NOMO-1 treated with dmso at 0.1 percent for 144 hours (cell line): ENCODE measurements around the gene HRH1.
A peak's percentile ranks its signal among the peaks of the same experiment; 100 is the strongest.
"Not testable (repeated sequence)": the region's sequence is repeated elsewhere in the genome, so short reads cannot be mapped to it uniquely, and the experiment has no call there.

Source experiments
- DNase-seq: peaks from one replicate; lab custom pipeline; 2025; ENCODE audit not compliant: unreplicated experiment; lab: John Stamatoyannopoulos, UW

The HRH1 gene

DNA sequence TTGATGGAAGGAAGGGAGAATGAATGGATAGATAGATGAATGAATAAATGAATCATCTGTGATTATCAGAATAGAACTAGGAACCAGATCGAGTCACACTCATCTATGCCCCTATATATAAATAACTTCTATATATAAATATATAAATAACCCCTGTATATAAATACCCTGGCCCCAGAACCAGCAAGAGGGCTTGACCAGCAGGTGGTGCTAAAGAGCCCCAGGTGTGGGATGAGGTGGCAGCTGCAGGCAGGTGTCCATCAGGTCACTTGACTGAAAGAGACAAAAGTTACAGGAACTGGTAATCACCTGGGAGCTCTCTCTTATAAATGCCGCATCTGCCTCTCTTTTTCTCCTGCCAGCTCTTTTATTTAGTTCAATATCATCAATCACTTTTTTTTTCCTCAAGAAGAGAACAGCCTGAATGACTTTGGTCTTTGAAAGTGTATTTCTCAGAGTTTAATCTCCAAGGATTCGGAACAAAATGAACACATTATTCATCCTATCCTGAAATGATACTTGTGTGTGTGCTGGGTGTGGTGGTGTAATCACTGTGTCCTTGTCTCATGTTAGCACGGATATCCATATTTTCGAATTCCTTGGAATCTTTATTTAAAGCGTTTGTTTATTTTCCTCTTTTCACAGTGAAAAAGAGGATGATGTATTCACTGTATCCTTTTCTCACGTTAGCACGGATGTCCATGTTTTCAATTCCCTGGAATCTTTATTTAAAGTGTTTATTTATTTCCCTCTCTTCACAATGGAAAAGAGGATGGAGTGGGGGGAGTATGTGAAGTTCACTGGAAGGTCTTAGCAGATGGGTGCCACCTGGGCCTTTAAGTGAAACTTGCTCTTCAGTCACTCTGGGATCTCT, 82.5 kb downstream of the HRH1 start:
- no peak for DNase-seq

DNA sequence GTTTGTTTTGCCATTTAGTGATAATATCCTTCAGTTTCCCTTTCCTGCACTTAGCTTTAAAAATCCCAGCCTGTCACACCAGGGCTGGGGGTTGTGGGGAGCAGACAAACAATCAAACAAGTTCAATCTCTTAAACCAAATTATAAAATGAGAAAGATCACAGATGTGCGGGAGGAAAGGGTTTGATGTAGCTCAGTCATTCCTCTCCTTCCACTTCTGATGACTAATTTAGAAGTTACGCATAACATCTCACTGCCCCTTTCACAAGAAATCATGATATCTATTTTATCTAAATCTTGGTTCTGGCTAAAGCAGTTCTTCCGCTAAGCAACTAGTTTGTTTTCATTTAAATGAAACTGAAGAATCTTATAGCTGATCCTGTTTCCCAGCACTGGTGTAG, 83.8 kb downstream of the HRH1 start:
- no peak for DNase-seq

DNA sequence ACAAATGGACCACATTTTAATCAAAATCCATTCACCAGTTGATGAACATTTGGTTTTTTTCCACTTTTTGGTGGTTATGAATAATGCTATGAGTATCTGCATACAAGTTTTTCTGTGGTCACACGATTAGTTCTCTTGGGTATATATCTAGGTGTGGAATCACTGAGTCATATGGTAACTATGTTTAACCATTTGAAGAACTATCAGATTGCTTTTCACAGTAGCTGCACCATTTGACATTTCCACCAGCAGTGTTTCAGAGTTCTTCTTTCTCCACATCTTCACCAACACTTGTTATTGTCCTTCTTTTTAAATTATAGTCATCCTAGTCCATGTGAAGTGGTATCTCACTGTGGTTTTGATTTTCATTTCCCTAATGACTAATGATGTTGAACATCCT, 84.6 kb downstream of the HRH1 start:
- DNase-seq, result no peak

DNA sequence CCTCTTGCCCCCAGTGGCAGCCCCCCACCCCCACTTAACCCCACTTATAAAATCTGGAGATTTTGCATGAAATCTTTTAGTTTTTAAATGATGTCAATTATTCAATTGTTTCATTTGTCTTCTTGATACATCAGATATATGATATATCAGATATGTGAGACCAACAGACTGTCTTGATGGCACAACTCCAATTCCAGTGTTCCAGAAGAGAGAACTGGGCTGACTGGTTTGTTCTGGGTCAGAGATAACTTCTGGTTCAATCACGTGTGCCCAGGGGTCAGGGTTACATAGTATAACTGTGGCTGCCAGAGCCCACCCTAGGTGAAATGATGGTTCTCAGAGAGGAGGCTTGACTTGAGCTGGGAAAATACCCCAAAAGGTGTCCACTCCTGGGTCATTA, 85.5 kb downstream of the HRH1 start:
- no peak for DNase-seq

DNA sequence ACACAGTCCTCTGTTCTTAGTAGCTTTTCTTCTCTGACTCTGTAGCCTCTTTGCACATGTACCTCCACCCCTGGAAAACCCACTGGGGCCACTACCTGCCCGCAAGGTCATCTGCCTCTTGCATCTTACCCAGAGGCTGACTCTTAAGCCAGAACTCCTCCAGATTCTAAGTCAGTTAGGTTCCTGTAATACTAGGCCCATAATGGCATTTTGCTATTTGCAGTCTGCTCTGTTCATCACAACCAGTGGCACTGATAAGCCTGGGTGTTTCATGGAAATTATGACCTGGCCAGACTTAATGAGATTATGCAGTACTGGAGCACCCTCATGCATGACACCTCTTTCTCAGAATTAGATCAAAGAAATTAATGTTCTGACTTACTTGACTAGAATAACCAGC, 86.2 kb downstream of the HRH1 start:
- no peak for DNase-seq

DNA sequence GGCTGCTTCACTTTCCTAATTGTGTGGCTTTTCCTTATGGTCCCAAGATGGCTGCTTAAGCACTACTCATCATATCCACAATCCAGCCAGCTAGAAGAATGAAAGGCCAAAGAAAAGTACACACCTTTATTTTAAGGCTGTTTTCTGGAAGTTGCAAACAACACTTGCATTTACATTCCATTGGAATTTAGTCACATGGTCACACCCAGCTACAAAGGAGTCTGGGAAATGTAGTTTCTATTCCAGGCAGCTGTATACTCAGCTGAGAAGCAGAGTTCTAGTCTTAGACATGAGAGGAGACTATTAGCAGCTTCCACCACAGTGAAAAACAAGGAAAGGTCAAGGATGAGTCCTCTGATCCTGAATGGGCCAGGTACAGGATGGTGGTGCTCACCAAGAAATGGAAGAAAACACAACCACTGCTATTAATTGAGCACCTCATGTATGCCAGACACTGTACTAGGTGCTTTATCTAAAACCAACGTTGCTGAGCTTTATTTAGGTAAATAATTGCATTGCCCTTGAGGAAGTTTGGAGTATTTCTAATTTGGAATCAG, 89.9 kb downstream of the HRH1 start:
- no peak for DNase-seq

DNA sequence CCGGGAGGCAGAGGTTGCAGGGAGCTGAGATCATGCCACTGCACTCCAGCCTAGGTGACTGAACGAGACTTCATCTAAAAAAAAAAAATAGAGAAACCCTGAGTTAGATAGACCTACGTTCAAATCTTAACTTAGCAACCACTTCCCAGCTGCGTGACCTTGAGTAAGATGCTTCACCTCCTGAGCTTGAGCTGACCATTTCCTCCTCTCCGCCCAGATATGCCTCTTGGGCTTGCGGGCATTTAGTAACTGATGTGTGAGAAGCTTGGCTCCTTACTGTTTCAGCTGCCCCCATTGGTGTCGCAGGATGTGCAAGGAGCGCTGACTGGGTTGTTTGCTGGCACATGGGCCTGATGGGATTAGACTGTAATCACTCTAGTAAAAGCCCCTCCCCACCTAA, 91.0 kb downstream of the HRH1 start:
- no peak for DNase-seq

DNA sequence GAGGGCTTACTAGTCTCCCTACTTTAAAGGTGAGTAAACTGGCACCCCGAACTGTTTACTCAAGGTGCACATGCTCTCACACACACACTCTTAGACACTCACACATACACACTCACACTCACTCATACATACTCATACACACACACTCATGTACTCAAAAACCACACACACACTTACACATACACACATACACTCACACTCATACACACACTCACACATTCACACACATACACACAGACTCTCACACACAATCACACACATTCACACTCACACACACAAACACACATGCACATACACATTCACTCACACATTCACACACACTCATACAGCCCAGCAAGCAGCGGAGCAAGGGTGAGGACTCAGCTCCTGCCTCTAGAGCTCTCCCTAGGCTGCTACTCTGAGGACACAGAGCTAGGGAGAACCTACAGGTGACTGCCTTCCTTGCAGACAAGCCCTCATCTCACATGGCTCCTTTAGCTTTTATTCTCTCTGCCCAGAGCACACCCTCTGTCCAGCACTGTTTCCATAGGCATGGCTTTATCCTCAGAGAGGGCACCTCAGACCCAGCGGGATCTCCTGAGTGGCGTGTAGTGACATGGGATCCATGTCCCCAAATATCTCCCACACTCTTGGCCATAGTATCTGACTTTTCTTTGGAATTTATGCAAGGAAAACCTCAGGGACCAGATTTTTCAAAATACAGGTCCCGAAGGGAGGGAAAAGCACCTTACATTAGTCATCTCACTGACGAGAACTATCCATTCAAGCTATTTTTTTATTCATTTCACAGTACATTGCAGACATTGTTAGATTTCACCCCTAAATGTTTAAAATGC, 91.8 kb downstream of the HRH1 start:
- DNase-seq, result no peak

DNA sequence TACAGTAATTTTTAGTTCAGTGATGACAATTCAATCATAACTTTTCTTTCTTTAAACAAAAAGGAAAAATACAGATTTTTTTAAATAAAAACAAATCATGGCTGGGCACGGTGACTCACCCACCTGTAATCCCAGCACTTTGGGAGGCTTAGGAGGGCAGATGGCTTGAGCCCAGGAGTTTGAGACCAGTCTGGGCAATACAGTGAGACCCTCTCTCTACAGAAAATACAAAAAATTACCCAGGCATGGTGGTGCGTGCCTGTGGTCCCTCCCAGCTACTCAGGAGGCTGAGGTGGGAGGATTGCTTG, 92.3 kb downstream of the HRH1 start:
- DNase-seq, result no peak

DNA sequence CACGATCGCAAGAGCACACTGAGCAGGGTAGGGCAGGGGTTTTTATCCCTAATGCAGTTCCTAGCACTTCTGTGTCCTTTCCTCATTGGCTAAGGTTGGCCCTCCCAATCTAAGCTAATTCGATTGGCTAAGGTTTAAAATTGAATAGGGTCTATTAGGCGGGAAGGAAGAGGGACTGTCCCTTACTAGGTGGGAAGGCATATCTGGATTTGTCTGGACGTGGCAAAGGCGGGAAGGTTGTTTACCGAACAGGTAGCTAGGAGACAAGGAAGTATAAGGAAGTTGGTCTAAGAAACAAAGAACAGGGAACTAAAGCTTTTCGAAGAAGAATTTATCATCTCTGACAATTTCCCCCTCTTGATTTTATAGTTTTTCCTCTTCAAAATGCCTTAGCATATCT, 93.1 kb downstream of the HRH1 start:
- no peak for DNase-seq

DNA sequence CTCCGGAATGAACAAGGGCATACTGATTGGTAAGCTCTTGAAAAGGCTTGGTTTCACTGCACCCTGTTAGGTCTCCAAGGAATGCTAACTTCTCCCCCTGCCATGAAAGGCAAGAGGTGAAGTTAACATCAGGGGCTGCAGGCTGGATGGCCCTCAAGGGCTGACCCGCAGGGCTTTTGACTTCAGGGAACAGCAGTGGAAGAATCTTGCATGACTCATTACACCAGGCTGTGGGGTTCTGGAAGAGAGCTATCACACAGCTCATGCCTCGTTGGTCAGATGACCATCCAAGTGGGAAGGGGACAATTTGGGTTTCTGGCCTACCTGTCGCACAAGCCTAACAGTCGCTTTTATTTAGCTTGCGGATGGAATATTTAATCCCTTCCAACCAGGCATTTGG, 94.3 kb downstream of the HRH1 start:
- DNase-seq, result no peak

DNA sequence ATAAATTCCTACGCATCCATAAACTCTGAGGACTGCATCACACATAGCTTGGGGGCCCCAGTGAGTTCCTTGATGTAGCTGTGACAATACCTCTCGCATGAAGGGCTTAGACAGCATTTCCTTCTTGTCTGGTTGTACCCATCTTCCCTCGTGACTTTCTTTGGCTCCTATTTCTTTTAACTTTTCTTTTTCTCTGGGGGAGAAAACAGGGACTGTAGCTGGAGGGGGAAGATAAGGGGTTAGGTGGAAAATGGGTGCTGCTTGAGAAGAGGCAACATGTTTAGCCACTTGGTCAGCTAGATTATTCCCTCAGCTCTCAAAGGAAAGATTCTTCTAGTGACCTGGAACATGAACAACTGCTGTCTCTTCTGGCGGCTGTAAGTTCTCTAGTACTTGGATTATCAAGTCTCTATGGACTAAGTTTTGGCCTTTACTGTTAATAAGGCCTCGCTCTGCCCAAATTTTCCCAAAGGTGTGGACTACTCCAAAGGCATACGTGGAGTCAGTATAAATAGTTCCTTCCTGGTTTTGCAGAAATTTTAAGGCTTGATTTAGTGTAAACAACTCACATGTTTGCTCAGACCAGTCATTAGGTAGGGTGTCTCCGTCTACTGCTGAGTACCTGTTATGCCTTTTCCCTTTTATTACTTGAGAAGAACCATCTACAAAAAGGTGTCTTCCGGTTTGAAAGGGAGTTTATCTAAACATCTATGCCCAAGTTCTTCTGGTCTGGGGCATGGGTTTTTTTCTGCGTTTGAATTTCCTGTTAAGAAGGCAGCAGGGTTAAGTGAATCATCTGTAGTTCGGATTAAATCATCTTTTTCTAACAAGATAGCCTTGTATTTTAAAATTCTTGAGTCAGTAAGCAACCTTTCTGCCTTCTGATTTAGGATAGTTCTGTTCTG, 96.9 kb downstream of the HRH1 start:
- no peak for DNase-seq

DNA sequence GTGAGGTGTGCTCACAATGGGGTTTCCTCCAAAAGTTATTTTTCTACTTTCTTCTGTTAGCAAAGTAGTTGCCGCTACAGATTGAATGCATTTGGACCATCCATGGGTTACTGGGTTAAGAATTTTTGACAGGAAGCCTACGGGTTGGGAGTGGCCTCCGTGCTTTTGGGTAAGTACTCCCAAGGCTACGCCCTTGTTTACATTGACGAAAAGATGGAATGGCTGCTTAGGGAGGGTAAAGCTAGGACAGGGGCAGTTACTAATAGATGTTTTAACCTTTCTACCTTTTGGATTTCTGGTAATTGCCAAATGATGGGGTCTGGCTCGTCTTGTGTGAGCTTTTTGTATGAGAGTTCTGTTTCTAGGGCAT, 97.5 kb downstream of the HRH1 start:
- DNase-seq, result no peak

DNA sequence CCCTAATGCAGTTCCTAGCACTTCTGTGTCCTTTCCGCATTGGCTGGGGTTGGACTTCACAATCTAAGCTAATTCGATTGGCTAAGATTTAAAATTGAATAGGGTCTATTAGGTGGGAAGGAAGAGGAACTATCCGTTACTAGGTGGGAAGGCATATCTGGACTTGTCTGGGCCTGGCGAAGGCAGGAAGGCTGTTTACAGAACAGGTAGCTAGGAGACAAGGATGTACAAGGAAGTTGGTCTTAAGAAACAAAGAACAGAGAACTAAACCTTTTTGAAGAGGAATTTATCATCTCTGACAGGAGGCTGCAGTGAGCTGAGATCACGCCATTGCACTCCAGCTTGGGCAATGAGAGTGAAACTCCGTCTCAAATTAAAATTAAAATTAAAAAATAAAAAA, 100.6 kb downstream of the HRH1 start:
- no peak for DNase-seq

DNA sequence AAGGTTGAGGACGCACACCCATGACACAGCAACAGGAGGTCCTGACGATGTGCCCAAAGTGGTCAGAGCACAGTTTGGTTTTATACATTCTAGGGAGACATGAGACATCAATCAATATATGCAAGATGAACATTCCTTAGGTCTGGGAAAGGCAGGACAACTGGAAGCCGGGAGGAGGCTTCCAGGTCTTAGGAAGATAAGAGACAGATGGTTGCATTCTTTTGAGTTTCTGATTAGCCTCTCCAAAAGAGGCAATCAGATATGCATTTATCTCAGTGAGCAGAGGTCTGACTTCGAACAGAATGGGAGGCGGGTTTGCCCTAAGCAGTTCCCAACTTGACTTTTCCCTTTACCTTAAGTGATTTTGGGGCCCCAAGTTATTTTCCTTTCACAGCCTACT, 101.2 kb downstream of the HRH1 start:
- not testable (repeated sequence) for DNase-seq

DNA sequence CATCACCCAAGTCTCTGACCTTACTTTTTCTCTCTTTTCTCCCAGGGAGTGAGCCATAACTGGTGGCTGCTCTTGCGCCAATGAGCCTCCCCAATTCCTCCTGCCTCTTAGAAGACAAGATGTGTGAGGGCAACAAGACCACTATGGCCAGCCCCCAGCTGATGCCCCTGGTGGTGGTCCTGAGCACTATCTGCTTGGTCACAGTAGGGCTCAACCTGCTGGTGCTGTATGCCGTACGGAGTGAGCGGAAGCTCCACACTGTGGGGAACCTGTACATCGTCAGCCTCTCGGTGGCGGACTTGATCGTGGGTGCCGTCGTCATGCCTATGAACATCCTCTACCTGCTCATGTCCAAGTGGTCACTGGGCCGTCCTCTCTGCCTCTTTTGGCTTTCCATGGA, 104.7 kb downstream of the HRH1 start:
- no peak for DNase-seq

DNA sequence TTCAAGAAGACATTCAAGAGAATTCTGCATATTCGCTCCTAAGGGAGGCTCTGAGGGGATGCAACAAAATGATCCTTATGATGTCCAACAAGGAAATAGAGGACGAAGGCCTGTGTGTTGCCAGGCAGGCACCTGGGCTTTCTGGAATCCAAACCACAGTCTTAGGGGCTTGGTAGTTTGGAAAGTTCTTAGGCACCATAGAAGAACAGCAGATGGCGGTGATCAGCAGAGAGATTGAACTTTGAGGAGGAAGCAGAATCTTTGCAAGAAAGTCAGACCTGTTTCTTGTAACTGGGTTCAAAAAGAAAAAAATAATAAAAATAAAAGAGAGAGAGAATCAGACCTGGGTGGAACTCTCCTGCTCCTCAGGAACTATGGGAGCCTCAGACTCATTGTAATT, 106.2 kb downstream of the HRH1 start:
- DNase-seq, result no peak

DNA sequence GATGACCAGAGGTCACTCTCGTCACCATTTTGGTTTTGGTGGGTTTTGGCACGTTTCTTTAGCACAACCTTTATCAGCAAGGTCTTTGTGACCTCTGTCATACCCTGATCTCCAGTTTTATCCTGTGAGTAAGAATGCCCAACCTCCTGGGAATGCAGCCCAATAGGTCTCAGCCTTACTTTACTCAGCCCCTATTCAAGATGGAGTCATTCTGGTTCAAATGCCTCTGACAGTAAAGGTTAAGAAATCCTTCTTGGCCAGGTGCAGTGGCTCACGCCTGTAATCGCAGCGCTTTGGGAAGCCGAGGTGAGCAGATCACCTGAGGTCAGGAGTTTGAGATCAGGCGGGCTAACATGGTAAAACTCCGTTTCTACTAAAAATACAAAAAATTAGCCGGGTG, 114.7 kb downstream of the HRH1 start:
- no peak for DNase-seq

DNA sequence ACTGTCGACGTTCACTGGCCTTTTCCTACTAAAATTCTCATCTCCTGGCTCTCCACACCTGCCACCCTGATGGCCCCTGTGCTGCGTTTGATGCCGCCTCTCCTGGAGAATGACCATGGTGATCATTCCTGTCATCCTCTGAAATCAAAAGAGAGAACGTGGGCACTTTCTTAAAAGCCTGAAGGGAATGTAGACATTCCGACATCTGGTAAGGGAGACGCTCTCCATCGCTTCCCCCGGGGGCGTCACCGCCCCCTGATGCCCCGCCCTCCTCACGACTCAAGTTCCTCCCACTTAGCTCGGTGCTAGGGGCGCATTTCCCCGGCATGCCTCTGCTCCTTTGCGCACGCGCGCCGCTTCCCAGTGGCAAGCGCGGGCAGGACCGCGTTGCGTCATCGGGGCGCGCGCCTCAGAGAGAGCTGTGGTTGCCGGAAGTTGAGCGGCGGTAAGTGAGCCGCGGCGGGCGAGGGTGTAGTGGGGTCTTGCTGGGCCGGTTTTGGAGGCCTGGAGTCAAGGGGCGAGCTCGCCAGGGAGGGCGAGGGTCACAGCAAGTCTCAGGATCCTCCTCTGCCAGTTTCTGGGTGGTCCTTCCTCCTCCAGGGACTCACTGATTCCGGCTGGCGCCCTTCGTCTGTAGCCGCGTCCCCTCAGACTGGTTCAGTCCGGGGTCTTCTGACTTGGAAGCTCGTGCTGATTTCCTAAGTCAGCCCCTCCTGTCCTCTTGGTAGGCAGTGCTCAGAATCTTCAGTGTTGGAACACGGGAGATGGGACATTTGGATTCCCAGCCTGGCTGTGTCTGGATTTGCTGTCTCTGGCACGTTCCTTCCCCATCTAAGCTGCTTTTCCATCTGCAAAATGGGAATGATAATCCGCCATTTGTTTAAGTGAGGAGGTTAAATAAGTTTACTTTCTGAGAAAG, 118.0 kb downstream of the HRH1 start, which contains the start of gene ATG7:
ATG7 (plus strand) TSS at position 412 of the 919 bp plus-strand sequence. CDS start 26,299 bp downstream, outside the sequence.
- DNase-seq, result peak; percentile 96
